ENCODE measurements around the gene RHBDF1.
"Not testable (repeated sequence)": the region's sequence is repeated elsewhere in the genome, so short reads cannot be mapped to it uniquely, and the experiment has no call there.

GRCh38 chr16:46510-46909, 25.9 kb downstream of the RHBDF1 start:
- not testable (repeated sequence) for TF ChIP-seq CTCF (conservative IDR thresholded peaks at IDR 0.05); ZFX (IDR thresholded peaks at IDR 0.05)
